ENCODE results near the gene OTUD5.

The OTUD5 gene

DNA sequence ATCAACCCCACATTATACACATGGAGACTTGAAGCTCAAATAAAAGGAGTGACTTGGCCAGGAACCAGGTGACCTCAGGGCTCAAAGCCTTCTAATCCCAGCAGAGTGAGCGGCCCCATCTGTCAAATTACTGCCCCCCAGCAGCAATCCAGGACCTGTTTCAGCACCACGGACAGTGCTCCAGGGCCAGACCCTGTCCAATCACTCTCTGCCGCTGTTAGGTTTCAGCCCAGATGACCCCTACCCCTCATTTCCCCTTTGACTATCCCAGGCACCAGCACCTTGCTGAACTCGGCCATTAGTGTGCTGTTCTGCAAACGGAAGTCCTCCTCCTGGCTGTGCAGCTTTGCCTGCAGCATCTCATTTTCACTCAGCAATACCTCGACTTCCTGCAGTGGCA, 39.6 kb upstream of the OTUD5 start:
- Histone ChIP-seq H3K27me3 (replicated peaks; ENCODE audit: insufficient read depth, low read length) (no peaks in the 10 kb centered on the region), H3K9ac (ENCODE audit: low read length) (no peak overlapping the region), H3K27ac (ENCODE audit: low read length) (no peak overlapping the region), H4K20me1 (ENCODE audit: insufficient read depth, low read length) (no peaks in the 10 kb centered on the region), H3K79me2 (ENCODE audit: low read length) (peaks cover 15% of the 10 kb centered on the region), H2AFZ (ENCODE audit: low read length) (no peak overlapping the region), H3F3A (ENCODE audit: insufficient read depth, low read length) (no peaks in the 10 kb centered on the region), H3K9me2 (replicated peaks; ENCODE audit: insufficient read depth, low read length) (no peaks in the 10 kb centered on the region), H3K4me1 (ENCODE audit: low read length) (no peaks in the 10 kb centered on the region), H3K9me3 (replicated peaks; ENCODE audit: insufficient read depth, low read length) (no peaks in the 10 kb centered on the region), H3K36me3 (replicated peaks; ENCODE audit: insufficient read depth, low read length) (no peaks in the 10 kb centered on the region), H3K4me3 (ENCODE audit: low read length) (no peak overlapping the region), H3K4me2 (ENCODE audit: low read depth, low read length) (no peak overlapping the region)
- DNase-seq: no peak
- TF ChIP-seq EZH2phosphoT487 (IDR thresholded peaks at IDR 0.05; ENCODE audit: low read length) (no peak), EZH2 (optimal IDR thresholded peaks at IDR 0.05; ENCODE audit: low read depth, low read length) (no peak)
- TF ChIP-seq, protein P1, sequence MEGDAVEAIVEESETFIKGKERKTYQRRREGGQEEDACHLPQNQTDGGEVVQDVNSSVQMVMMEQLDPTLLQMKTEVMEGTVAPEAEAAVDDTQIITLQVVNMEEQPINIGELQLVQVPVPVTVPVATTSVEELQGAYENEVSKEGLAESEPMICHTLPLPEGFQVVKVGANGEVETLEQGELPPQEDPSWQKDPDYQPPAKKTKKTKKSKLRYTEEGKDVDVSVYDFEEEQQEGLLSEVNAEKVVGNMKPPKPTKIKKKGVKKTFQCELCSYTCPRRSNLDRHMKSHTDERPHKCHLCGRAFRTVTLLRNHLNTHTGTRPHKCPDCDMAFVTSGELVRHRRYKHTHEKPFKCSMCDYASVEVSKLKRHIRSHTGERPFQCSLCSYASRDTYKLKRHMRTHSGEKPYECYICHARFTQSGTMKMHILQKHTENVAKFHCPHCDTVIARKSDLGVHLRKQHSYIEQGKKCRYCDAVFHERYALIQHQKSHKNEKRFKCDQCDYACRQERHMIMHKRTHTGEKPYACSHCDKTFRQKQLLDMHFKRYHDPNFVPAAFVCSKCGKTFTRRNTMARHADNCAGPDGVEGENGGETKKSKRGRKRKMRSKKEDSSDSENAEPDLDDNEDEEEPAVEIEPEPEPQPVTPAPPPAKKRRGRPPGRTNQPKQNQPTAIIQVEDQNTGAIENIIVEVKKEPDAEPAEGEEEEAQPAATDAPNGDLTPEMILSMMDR (IDR thresholded peaks at IDR 0.05; ENCODE audit: low read length): no peak

DNA sequence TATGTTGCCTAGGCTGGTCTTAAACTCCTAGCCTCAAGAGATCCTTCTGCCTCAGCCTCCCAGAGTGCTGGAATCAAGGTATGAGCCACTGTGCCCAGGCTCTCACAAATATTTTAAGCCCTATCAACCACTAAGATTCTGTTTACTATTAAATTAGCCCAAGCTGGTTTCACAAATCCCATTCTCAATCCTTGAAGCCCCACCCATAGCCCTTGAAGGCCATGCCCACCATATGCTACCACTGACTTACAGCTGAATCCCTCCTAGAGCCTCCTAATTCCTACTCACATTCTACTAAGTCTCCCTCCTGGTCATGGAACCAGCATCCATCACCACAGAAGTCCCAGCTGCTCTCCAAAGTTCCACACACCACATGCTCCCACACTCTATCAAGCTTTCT, 34.9 kb upstream of the OTUD5 start:
- no peak overlapping the region for H3K27ac ChIP-seq (ENCODE audit: low read length)

DNA sequence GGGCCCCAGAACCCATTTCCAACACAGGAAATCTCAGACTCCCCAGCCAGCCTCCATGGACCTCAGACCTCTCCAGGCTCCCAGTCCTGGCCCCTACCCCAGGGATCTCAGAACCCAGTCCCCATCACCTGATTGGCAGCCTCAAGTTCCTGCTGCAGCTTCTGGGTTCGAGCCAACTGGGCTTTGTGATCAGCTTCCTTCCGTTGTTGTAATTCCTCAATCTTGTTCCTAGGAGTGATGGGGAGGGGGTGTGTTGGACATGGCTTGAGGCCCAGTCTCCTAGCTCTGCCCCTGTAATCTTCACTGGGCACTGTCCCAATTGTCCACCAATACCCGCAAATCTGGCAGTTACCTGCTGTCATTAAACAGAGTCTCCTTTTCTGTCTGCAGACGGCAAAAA, 32.1 kb upstream of the OTUD5 start:
- Histone ChIP-seq H3K36me3 (replicated peaks; ENCODE audit: insufficient read depth, low read length) (no peaks in the 10 kb centered on the region), H3K4me2 (ENCODE audit: low read depth, low read length) (no peak overlapping the region), H4K20me1 (ENCODE audit: insufficient read depth, low read length) (no peaks in the 10 kb centered on the region), H3K9me2 (replicated peaks; ENCODE audit: insufficient read depth, low read length) (no peaks in the 10 kb centered on the region), H3F3A (ENCODE audit: insufficient read depth, low read length) (no peaks in the 10 kb centered on the region), H2AFZ (ENCODE audit: low read length) (no peak overlapping the region), H3K9ac (ENCODE audit: low read length) (no peak overlapping the region), H3K27ac (ENCODE audit: low read length) (no peak overlapping the region), H3K9me3 (replicated peaks; ENCODE audit: insufficient read depth, low read length) (no peaks in the 10 kb centered on the region), H3K27me3 (replicated peaks; ENCODE audit: insufficient read depth, low read length) (no peaks in the 10 kb centered on the region), H3K4me3 (ENCODE audit: low read length) (no peak overlapping the region), H3K4me1 (ENCODE audit: low read length) (no peaks in the 10 kb centered on the region), H3K79me2 (ENCODE audit: low read length) (no peaks in the 10 kb centered on the region)
- no peak for DNase-seq
- TF ChIP-seq EZH2phosphoT487 (IDR thresholded peaks at IDR 0.05; ENCODE audit: low read length) (no peak), EZH2 (optimal IDR thresholded peaks at IDR 0.05; ENCODE audit: low read depth, low read length) (no peak)
- TF ChIP-seq, protein P1 (IDR thresholded peaks at IDR 0.05; ENCODE audit: low read length): no peak

More for the DNA sequence above, 34.9 kb upstream of the OTUD5 start:
- Histone ChIP-seq H3K9ac (ENCODE audit: low read length) (no peak overlapping the region), H3K9me2 (replicated peaks; ENCODE audit: insufficient read depth, low read length) (no peaks in the 10 kb centered on the region), H3F3A (ENCODE audit: insufficient read depth, low read length) (no peaks in the 10 kb centered on the region), H4K20me1 (ENCODE audit: insufficient read depth, low read length) (no peaks in the 10 kb centered on the region), H3K4me3 (ENCODE audit: low read length) (no peak overlapping the region), H2AFZ (ENCODE audit: low read length) (no peak overlapping the region), H3K27me3 (replicated peaks; ENCODE audit: insufficient read depth, low read length) (no peaks in the 10 kb centered on the region), H3K9me3 (replicated peaks; ENCODE audit: insufficient read depth, low read length) (no peaks in the 10 kb centered on the region), H3K4me2 (ENCODE audit: low read depth, low read length) (no peak overlapping the region), H3K79me2 (ENCODE audit: low read length) (no peaks in the 10 kb centered on the region), H3K36me3 (replicated peaks; ENCODE audit: insufficient read depth, low read length) (no peaks in the 10 kb centered on the region), H3K4me1 (ENCODE audit: low read length) (no peaks in the 10 kb centered on the region)
- TF ChIP-seq, protein P1 (IDR thresholded peaks at IDR 0.05; ENCODE audit: low read length): no peak
- TF ChIP-seq EZH2 (optimal IDR thresholded peaks at IDR 0.05; ENCODE audit: low read depth, low read length) (no peak), EZH2phosphoT487 (IDR thresholded peaks at IDR 0.05; ENCODE audit: low read length) (no peak)
- no peak for DNase-seq

Measured in MM.1S (cell line).